WTC11 (cell line): ENCODE measurements around the gene TTC39B. TPM values are rescaled to one million over a fixed set of nuclear protein-coding genes. Genes with fewer than 3 reads are reported as not detected.

Experiments used
- ATAC-seq: fragments of 200-7000 bp; cut with Tn5 transposase; 2 replicates; pipeline ENCODE4 v1.10.0; 2021; ENCODE audit warnings: mild to moderate bottlenecking, moderate library complexity
- CTCF ChIA-PET: fragments of 300-600 bp; sonication (Branson Sonifier 250); formaldehyde crosslinking; loops from one replicate; lab custom pipeline; 2021; ENCODE audit warnings: antibody characterized with exemption; lab: Charles Lee
- POLR2A ChIA-PET: fragments of 350-600 bp; sonication (Branson Sonifier 250); formaldehyde crosslinking; loops from one replicate; lab custom pipeline; 2021; ENCODE audit warnings: antibody characterized with exemption; lab: Charles Lee
- DNase-seq: peaks from one replicate; pipeline ENCODE4 v3.0.0; 2021; ENCODE audit warnings: low spot score
- H3K27ac Mint-ChIP-seq: 2 replicates; pipeline ENCODE4 v1.8.0; 2021; ENCODE audit warnings: mixed read lengths
- H3K27me3 Mint-ChIP-seq: 2 replicates; pipeline ENCODE4 v1.8.0; 2021; ENCODE audit warnings: low read depth, mild to moderate bottlenecking, moderate library complexity, mixed read lengths
- H3K36me3 Mint-ChIP-seq: 2 replicates; pipeline ENCODE4 v1.8.0; 2021; ENCODE audit warnings: mixed read lengths
- H3K4me1 Mint-ChIP-seq: 2 replicates; pipeline ENCODE4 v1.8.0; 2022; ENCODE audit warnings: mixed read lengths
- H3K4me3 Mint-ChIP-seq: 2 replicates; pipeline ENCODE4 v1.8.0; 2021; ENCODE audit warnings: mild to moderate bottlenecking, moderate library complexity, mixed read lengths
- H3K9me3 Mint-ChIP-seq: 2 replicates; pipeline ENCODE4 v1.8.0; 2021; ENCODE audit warnings: mixed read lengths
- ATF2 ChIP-seq: sonication (generic); formaldehyde crosslinking; IDR thresholded peaks from 2 replicates; pipeline ENCODE4 v1.8.1; 2022; ENCODE audit warnings: low read depth, missing genetic modification reagents, borderline replicate concordance
- CREM ChIP-seq: sonication (generic); formaldehyde crosslinking; IDR thresholded peaks from 2 replicates; pipeline ENCODE4 v1.8.1; 2022; ENCODE audit warnings: mild to moderate bottlenecking, missing genetic modification reagents, moderate library complexity
- EMX1 ChIP-seq: fragments of 250-450 bp; sonication (Bioruptor Pico); IDR thresholded peaks from 2 replicates; pipeline ENCODE4 v1.8.0; 2021; ENCODE audit warnings: mild to moderate bottlenecking
- ESRRA ChIP-seq: sonication (generic); formaldehyde crosslinking; IDR thresholded peaks from 2 replicates; pipeline ENCODE4 v1.8.1; 2022; ENCODE audit warnings: mild to moderate bottlenecking, missing genetic modification reagents, borderline replicate concordance
- GABPB1 ChIP-seq: sonication (generic); formaldehyde crosslinking; IDR thresholded peaks from 2 replicates; pipeline ENCODE4 v1.8.1; 2023; ENCODE audit warnings: mild to moderate bottlenecking, missing genetic modification reagents
- HMGXB4 ChIP-seq: sonication (generic); formaldehyde crosslinking; IDR thresholded peaks from 2 replicates; pipeline ENCODE4 v1.8.1; 2023; ENCODE audit warnings: mild to moderate bottlenecking, moderate library complexity, missing genetic modification reagents
- RORB ChIP-seq: fragments of 250-450 bp; sonication (Bioruptor Pico); IDR thresholded peaks from 2 replicates; pipeline ENCODE4 v1.9.0; 2021; ENCODE audit warnings: mild to moderate bottlenecking
- SOX15 ChIP-seq: fragments of 250-450 bp; sonication (Bioruptor Pico); IDR thresholded peaks from 2 replicates; pipeline ENCODE4 v1.9.0; 2021; ENCODE audit warnings: mild to moderate bottlenecking
- SP1 ChIP-seq: sonication (generic); formaldehyde crosslinking; conservative IDR thresholded peaks from 2 replicates; pipeline ENCODE4 v1.8.1; 2022; ENCODE audit warnings: missing genetic modification reagents
- TEAD1 ChIP-seq: sonication (generic); formaldehyde crosslinking; IDR thresholded peaks from 2 replicates; pipeline ENCODE4 v1.8.0; 2022; ENCODE audit warnings: mild to moderate bottlenecking, missing genetic modification reagents
- TEAD4 ChIP-seq: sonication (generic); formaldehyde crosslinking; IDR thresholded peaks from 2 replicates; pipeline ENCODE4 v1.8.0; 2022; ENCODE audit warnings: mild to moderate bottlenecking, missing genetic modification reagents
- ZNF232 ChIP-seq: sonication (generic); formaldehyde crosslinking; IDR thresholded peaks from 2 replicates; pipeline ENCODE4 v1.8.0; 2022; ENCODE audit warnings: mild to moderate bottlenecking, missing genetic modification reagents
- ZNF263 ChIP-seq: sonication (generic); formaldehyde crosslinking; IDR thresholded peaks from 2 replicates; pipeline ENCODE4 v1.8.1; 2022; ENCODE audit warnings: low read depth, mild to moderate bottlenecking, moderate library complexity, missing genetic modification reagents
- total RNA-seq: library from RNA; stranded (reverse); gene quantifications from 3 replicates; pipeline ENCODE4 v1.2.3, GENCODE V29; 2021
- TF ChIP-seq, protein P1 (sequence below): sonication (generic); formaldehyde crosslinking; conservative IDR thresholded peaks from 2 replicates; pipeline ENCODE4 v1.8.1; 2023; ENCODE audit warnings: mild to moderate bottlenecking, low read depth, missing genetic modification reagents, moderate library complexity
- TF ChIP-seq, protein P2 (sequence below): fragments of 250-450 bp; sonication (Bioruptor Pico); IDR thresholded peaks from 2 replicates; pipeline ENCODE4 v1.9.0; 2021; ENCODE audit warnings: mild to moderate bottlenecking
- TF ChIP-seq, protein P3 (sequence below): sonication (generic); formaldehyde crosslinking; IDR thresholded peaks from 2 replicates; pipeline ENCODE4 v1.8.1; 2022; ENCODE audit warnings: low read depth, mild to moderate bottlenecking, moderate library complexity, missing genetic modification reagents, borderline replicate concordance
- TF ChIP-seq, protein P4 (sequence below): sonication (generic); formaldehyde crosslinking; IDR thresholded peaks from 2 replicates; pipeline ENCODE4 v1.8.1; 2022; ENCODE audit warnings: mild to moderate bottlenecking, missing genetic modification reagents, moderate library complexity, borderline replicate concordance
- TF ChIP-seq, protein P5 (sequence below): sonication (generic); formaldehyde crosslinking; IDR thresholded peaks from 2 replicates; pipeline ENCODE4 v1.8.0; 2023; ENCODE audit warnings: missing genetic modification reagents, mild to moderate bottlenecking, borderline replicate concordance

The TTC39B gene
- total RNA-seq, 1 experiment from 2014 or later: 12.5 TPM

GRCh38 chr9:15282567-15283285, 24.3 kb downstream of the TTC39B start:
- POLR2A ChIA-PET: no interaction called here
- Mint-ChIP-seq H3K4me1 (peaks cover 24% of the 10 kb centered on the region), H3K27ac (no peak overlapping the region), H3K27me3 (no peaks in the 10 kb centered on the region), H3K36me3 (peaks cover 6% of the 10 kb centered on the region), H3K4me3 (no peak overlapping the region), H3K9me3 (peaks cover 4% of the 10 kb centered on the region)
- TF ChIP-seq, protein P1, sequence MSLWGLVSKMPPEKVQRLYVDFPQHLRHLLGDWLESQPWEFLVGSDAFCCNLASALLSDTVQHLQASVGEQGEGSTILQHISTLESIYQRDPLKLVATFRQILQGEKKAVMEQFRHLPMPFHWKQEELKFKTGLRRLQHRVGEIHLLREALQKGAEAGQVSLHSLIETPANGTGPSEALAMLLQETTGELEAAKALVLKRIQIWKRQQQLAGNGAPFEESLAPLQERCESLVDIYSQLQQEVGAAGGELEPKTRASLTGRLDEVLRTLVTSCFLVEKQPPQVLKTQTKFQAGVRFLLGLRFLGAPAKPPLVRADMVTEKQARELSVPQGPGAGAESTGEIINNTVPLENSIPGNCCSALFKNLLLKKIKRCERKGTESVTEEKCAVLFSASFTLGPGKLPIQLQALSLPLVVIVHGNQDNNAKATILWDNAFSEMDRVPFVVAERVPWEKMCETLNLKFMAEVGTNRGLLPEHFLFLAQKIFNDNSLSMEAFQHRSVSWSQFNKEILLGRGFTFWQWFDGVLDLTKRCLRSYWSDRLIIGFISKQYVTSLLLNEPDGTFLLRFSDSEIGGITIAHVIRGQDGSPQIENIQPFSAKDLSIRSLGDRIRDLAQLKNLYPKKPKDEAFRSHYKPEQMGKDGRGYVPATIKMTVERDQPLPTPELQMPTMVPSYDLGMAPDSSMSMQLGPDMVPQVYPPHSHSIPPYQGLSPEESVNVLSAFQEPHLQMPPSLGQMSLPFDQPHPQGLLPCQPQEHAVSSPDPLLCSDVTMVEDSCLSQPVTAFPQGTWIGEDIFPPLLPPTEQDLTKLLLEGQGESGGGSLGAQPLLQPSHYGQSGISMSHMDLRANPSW (CRISPR knock-in tag): no peak
- TF ChIP-seq HMGXB4 (CRISPR knock-in tag) (no peak), SP1 (CRISPR knock-in tag) (no peak), SOX15 (no peak), ESRRA (CRISPR knock-in tag) (no peak), TEAD4 (CRISPR knock-in tag) (no peak), CREM (CRISPR knock-in tag) (no peak), ZNF263 (no peak), TEAD1 (CRISPR knock-in tag) (no peak), GABPB1 (CRISPR knock-in tag) (no peak), ATF2 (no peak), ZNF232 (CRISPR knock-in tag) (no peak), EMX1 (CRISPR knock-in tag) (no peak), RORB (no peak)
- TF ChIP-seq, protein P2, sequence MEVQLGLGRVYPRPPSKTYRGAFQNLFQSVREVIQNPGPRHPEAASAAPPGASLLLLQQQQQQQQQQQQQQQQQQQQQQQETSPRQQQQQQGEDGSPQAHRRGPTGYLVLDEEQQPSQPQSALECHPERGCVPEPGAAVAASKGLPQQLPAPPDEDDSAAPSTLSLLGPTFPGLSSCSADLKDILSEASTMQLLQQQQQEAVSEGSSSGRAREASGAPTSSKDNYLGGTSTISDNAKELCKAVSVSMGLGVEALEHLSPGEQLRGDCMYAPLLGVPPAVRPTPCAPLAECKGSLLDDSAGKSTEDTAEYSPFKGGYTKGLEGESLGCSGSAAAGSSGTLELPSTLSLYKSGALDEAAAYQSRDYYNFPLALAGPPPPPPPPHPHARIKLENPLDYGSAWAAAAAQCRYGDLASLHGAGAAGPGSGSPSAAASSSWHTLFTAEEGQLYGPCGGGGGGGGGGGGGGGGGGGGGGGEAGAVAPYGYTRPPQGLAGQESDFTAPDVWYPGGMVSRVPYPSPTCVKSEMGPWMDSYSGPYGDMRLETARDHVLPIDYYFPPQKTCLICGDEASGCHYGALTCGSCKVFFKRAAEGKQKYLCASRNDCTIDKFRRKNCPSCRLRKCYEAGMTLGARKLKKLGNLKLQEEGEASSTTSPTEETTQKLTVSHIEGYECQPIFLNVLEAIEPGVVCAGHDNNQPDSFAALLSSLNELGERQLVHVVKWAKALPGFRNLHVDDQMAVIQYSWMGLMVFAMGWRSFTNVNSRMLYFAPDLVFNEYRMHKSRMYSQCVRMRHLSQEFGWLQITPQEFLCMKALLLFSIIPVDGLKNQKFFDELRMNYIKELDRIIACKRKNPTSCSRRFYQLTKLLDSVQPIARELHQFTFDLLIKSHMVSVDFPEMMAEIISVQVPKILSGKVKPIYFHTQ (CRISPR knock-in tag): no peak
- TF ChIP-seq, protein P3, sequence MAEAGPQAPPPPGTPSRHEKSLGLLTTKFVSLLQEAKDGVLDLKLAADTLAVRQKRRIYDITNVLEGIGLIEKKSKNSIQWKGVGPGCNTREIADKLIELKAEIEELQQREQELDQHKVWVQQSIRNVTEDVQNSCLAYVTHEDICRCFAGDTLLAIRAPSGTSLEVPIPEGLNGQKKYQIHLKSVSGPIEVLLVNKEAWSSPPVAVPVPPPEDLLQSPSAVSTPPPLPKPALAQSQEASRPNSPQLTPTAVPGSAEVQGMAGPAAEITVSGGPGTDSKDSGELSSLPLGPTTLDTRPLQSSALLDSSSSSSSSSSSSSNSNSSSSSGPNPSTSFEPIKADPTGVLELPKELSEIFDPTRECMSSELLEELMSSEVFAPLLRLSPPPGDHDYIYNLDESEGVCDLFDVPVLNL: no peak
- TF ChIP-seq, protein P4, sequence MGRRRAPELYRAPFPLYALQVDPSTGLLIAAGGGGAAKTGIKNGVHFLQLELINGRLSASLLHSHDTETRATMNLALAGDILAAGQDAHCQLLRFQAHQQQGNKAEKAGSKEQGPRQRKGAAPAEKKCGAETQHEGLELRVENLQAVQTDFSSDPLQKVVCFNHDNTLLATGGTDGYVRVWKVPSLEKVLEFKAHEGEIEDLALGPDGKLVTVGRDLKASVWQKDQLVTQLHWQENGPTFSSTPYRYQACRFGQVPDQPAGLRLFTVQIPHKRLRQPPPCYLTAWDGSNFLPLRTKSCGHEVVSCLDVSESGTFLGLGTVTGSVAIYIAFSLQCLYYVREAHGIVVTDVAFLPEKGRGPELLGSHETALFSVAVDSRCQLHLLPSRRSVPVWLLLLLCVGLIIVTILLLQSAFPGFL: no peak
- TF ChIP-seq, protein P5, sequence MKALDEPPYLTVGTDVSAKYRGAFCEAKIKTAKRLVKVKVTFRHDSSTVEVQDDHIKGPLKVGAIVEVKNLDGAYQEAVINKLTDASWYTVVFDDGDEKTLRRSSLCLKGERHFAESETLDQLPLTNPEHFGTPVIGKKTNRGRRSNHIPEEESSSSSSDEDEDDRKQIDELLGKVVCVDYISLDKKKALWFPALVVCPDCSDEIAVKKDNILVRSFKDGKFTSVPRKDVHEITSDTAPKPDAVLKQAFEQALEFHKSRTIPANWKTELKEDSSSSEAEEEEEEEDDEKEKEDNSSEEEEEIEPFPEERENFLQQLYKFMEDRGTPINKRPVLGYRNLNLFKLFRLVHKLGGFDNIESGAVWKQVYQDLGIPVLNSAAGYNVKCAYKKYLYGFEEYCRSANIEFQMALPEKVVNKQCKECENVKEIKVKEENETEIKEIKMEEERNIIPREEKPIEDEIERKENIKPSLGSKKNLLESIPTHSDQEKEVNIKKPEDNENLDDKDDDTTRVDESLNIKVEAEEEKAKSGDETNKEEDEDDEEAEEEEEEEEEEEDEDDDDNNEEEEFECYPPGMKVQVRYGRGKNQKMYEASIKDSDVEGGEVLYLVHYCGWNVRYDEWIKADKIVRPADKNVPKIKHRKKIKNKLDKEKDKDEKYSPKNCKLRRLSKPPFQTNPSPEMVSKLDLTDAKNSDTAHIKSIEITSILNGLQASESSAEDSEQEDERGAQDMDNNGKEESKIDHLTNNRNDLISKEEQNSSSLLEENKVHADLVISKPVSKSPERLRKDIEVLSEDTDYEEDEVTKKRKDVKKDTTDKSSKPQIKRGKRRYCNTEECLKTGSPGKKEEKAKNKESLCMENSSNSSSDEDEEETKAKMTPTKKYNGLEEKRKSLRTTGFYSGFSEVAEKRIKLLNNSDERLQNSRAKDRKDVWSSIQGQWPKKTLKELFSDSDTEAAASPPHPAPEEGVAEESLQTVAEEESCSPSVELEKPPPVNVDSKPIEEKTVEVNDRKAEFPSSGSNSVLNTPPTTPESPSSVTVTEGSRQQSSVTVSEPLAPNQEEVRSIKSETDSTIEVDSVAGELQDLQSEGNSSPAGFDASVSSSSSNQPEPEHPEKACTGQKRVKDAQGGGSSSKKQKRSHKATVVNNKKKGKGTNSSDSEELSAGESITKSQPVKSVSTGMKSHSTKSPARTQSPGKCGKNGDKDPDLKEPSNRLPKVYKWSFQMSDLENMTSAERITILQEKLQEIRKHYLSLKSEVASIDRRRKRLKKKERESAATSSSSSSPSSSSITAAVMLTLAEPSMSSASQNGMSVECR (CRISPR knock-in tag): no peak
- CTCF ChIA-PET: interaction anchor here (0.6 kb wide), 1 partner anchor 349 kb away, joined by 3 read pairs; no protein-coding TSS in a partner anchor
- no peak for DNase-seq
- no peak for ATAC-seq
